ENCODE measurements around the gene HSD17B8.

GRCh38 chr6:33241968-33242367 is 37.5 kb downstream of the HSD17B8 start:
- no peak for TF ChIP-seq YY1 (IDR thresholded peaks at IDR 0.05; ENCODE audit: low read depth)
- TF ChIP-seq CREB1 (IDR thresholded peaks at IDR 0.05; ENCODE audit: low read depth) = no peak
- TF ChIP-seq TAF1 (IDR thresholded peaks at IDR 0.05; ENCODE audit: low read depth) = no peak
- no peak for TF ChIP-seq REST (IDR thresholded peaks at IDR 0.05; ENCODE audit: low read depth)
